A673 (cell line): ENCODE data around the gene CREB3L2. TPM values are rescaled to one million over a fixed set of nuclear protein-coding genes. Genes with fewer than 3 reads are reported as not detected.
"Not testable (repeated sequence)": the region's sequence is repeated elsewhere in the genome, so short reads cannot be mapped to it uniquely, and the experiment has no call there.

Source experiments
- BruUV-seq: library from RNA; stranded (reverse); fragments of 400-500 nt; replicated peaks from 2 replicates; lab custom pipeline; 2021; lab: Mats Ljungman, UMichigan
- CTCF ChIA-PET: fragments of 300-600 bp; sonication (Branson Sonifier 250); formaldehyde crosslinking; loops from one replicate; lab custom pipeline; 2022; ENCODE audit warnings: antibody characterized with exemption; lab: Charles Lee
- POLR2A ChIA-PET: fragments of 300-600 bp; sonication (Branson Sonifier 250); formaldehyde crosslinking; loops from one replicate; lab custom pipeline; 2022; ENCODE audit warnings: antibody characterized with exemption; ENCODE audit not compliant: low non-redundant PET; lab: Charles Lee
- DNase-seq: peaks from one replicate; pipeline ENCODE4 v3.0.0-alpha.2; 2015; ENCODE audit warnings: low spot score
- H3K27ac ChIP-seq: fragments of 200-600 bp; sonication (generic); 2 replicates; pipeline ENCODE4 v1.5.1; 2016; ENCODE audit warnings: mixed run types, low read depth, mild to moderate bottlenecking, mixed read lengths, antibody characterized with exemption, low read length; ENCODE audit not compliant: poor library complexity, severe bottlenecking
- H3K27me3 ChIP-seq: fragments of 200-600 bp; sonication (generic); replicated peaks from 2 replicates; pipeline ENCODE4 v1.6.1; 2017; ENCODE audit warnings: mixed run types, low read depth, mild to moderate bottlenecking, mixed read lengths, antibody characterized with exemption, low read length; ENCODE audit not compliant: insufficient read depth, poor library complexity
- H3K36me3 ChIP-seq: fragments of 200-600 bp; sonication (generic); 2 replicates; pipeline ENCODE4 v1.6.1; 2016; ENCODE audit warnings: mixed run types, mild to moderate bottlenecking, mixed read lengths, antibody characterized with exemption, low read length; ENCODE audit not compliant: insufficient read depth, poor library complexity, severe bottlenecking
- H3K4me1 ChIP-seq: fragments of 200-600 bp; sonication (generic); 2 replicates; pipeline ENCODE4 v1.6.1; 2017; ENCODE audit warnings: mixed run types, mild to moderate bottlenecking, mixed read lengths, antibody characterized with exemption, low read length; ENCODE audit not compliant: insufficient read depth, poor library complexity, severe bottlenecking
- H3K4me3 ChIP-seq: fragments of 200-600 bp; sonication (generic); 2 replicates; pipeline ENCODE4 v1.5.1; 2016; ENCODE audit warnings: low read depth, mixed run types, mild to moderate bottlenecking, mixed read lengths, low read length; ENCODE audit not compliant: poor library complexity, severe bottlenecking
- H3K9me3 ChIP-seq: fragments of 200-600 bp; sonication (generic); 2 replicates; pipeline ENCODE4 v1.6.1; 2016; ENCODE audit warnings: mixed run types, low read depth, mild to moderate bottlenecking, mixed read lengths, antibody characterized with exemption, low read length; ENCODE audit not compliant: poor library complexity, severe bottlenecking
- CTCF ChIP-seq: fragments of 300-800, 200-600 bp; sonication (generic); conservative IDR thresholded peaks from 2 replicates; pipeline ENCODE4 v1.5.1; 2017; ENCODE audit warnings: low read depth, mild to moderate bottlenecking, antibody characterized with exemption, low read length, moderate library complexity, mixed read lengths
- EZH2 ChIP-seq: fragments of 200-600 bp; sonication (generic); IDR thresholded peaks from 2 replicates; pipeline ENCODE4 v1.6.1; 2017; ENCODE audit warnings: borderline replicate concordance, low read depth, mild to moderate bottlenecking, mixed read lengths, antibody characterized with exemption, low read length; ENCODE audit not compliant: poor library complexity, severe bottlenecking
- intact Hi-C: fragments of 100-400 bp; cut with micrococcal nuclease; formaldehyde crosslinking; loops from one replicate; pipeline ENCODE4 v1.10.0; 2022; ENCODE audit not compliant: unreplicated experiment
- total RNA-seq: library from RNA; stranded (reverse); gene quantifications from 2 replicates; pipeline ENCODE4 v1.2.3, GENCODE V29; 2021

CREB3L2 gene
- total RNA-seq, 1 experiment from 2014 or later: 17.0 TPM

- intact Hi-C loops: no loop called here
- DNase-seq: no peak
- Histone ChIP-seq H3K4me1 (no peaks in the 10 kb centered on the region), H3K36me3 (no peaks in the 10 kb centered on the region), H3K27ac (no peak overlapping the region), H3K27me3 (no peaks in the 10 kb centered on the region), H3K4me3 (no peak overlapping the region), H3K9me3 (no peaks in the 10 kb centered on the region)
- no TSS peak for BruUV-seq
- POLR2A ChIA-PET: no interaction called here
- TF ChIP-seq CTCF: no peak
- no peak for TF ChIP-seq EZH2
- CTCF ChIA-PET: no interaction called here
These were observed 43.0 kb upstream of the CREB3L2 start for GRCh38 chr7:138044897-138045296.

GRCh38 chr7:138040063-138040462 lies 38.2 kb upstream of the CREB3L2 start:
- H3K4me3 ChIP-seq, DNase-seq, BruUV-seq: not testable (repeated sequence)

GRCh38 chr7:138036135-138036534 lies 34.2 kb upstream of the CREB3L2 start:
- TF ChIP-seq CTCF: no peak
- TF ChIP-seq EZH2: no peak
- no TSS peak for BruUV-seq
- no peaks in the 10 kb centered on the region for H3K36me3 ChIP-seq
- ChIA-PET CTCF (no interaction called here), POLR2A (no interaction called here)
- peaks cover 14% of the 10 kb centered on the region for H3K9me3 ChIP-seq
- H3K4me3 ChIP-seq: no peak overlapping the region
- H3K4me1 ChIP-seq: no peaks in the 10 kb centered on the region
- no peak for DNase-seq
- H3K27ac ChIP-seq: no peak overlapping the region
- no peaks in the 10 kb centered on the region for H3K27me3 ChIP-seq
- intact Hi-C loops: no loop called here

More at GRCh38 chr7:138040063-138040462, 38.2 kb upstream of the CREB3L2 start:
- H3K27me3 ChIP-seq, H3K4me1 ChIP-seq, CTCF ChIA-PET, H3K36me3 ChIP-seq, H3K27ac ChIP-seq, intact Hi-C loops, POLR2A ChIA-PET: not testable (repeated sequence)
- H3K9me3 ChIP-seq: peaks cover 14% of the 10 kb centered on the region

- TF ChIP-seq EZH2 (no peak), CTCF (no peak)
- CTCF ChIA-PET: no interaction called here
- no peak overlapping the region for H3K4me3 ChIP-seq
- no peak overlapping the region for H3K27ac ChIP-seq
- no TSS peak for BruUV-seq
- intact Hi-C loops: no loop called here
- H3K9me3 ChIP-seq: peaks cover 14% of the 10 kb centered on the region
- no peaks in the 10 kb centered on the region for H3K27me3 ChIP-seq
- POLR2A ChIA-PET: no interaction called here
- no peaks in the 10 kb centered on the region for H3K36me3 ChIP-seq
- DNase-seq: no peak
- H3K4me1 ChIP-seq: no peaks in the 10 kb centered on the region
These were observed 31.4 kb upstream of the CREB3L2 start for GRCh38 chr7:138033241-138033640.
